CD4-positive, alpha-beta T cell treated with Interleukin-12 subunit alpha and Interleukin-12 subunit beta, for 1 hour (primary cell): ENCODE data around the gene MIAT.
"Not testable (repeated sequence)": the region's sequence is repeated elsewhere in the genome, so short reads cannot be mapped to it uniquely, and the experiment has no call there.

Source experiments
- DNase-seq: peaks from one replicate; pipeline ENCODE4 v3.0.0-alpha.2; 2020

The MIAT gene

DNA sequence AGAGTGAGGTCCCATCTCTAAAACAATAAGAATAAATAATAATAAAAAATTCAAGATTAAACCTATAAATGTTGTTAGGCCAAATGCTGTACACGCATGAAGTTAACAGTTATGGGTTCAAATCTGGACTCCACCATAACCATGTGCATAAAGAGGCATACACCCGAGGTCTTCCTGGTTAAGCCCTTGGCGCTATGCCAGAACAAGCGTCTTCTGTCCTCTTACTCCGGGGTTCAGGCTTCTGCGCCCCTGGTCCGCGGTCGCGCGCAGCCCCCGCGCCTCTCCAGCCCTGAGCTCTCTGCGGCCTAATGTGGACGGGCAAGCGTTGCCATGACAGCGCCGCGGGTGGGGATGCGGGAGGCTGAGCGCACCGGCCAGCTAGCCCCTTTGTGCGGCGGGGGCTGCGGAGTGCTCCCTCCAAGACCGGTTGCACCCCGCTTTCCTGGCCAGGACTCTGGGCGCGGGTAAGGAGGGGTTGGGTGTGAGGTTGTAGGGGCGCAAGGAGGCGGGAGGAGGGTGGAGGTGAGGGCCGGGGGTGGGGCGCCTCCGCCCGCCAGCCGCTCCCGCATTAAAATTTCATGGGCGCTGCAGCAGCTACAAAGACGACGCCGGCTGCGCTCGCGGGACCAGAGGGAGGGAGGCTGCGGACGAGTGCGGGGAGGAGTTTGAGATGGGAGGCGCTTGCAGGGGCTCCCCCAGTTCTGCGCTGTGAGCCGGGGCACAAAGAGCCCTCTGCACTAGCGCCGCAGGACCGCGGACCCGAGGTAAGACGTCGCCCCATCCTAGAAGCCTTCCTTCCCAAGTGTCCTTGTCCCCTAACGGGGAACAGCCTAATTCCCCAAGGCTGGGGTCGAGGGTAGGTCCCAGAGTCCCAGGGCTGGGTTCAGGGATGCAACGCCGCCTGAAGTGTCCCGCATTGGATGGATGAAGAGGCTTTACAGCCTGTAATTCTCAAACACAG lies at the start of gene MIAT:
Gene MIAT (plus strand): TSS at position 698 of the 961 bp plus-strand sequence.
- DNase-seq: peak; percentile 74

DNA sequence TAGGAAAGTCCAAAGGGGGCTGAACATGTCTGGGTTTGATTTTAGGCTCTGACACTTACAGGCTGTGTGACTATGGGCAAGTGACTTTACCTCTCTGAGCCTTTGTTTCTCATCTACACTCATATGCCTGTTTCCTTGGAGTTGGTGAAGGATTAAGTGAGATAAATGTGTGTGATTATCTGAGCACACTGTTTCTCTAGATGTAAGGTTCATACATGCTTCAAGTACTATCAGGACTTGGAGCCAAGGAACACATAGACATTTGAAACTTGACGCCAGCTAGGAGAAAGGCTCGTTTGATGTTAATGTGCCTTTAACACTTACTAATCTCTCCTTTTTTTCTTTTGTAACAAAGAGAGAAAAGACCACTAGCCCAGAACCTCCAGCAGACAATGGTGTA lies 49.3 kb upstream of the MIAT start:
- no peak for DNase-seq

DNA sequence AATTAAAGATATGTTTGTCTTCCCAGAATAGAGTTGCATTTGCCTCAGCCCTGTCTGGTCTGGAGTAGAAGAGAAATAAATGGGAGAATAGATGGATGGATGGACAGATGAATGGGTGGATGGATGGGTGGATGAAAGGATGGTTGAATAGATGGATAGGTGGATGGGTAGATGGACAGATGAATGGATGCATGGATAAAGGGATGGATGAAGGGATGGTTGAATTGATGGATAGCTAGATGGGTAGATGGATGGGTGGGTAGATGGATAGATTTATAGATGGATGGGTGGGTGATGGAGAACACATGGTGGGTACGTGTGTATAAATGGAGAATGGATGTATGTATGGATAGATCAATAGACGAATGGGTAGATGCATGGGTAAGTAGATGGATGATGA lies 48.1 kb upstream of the MIAT start:
- DNase-seq: no peak

DNA sequence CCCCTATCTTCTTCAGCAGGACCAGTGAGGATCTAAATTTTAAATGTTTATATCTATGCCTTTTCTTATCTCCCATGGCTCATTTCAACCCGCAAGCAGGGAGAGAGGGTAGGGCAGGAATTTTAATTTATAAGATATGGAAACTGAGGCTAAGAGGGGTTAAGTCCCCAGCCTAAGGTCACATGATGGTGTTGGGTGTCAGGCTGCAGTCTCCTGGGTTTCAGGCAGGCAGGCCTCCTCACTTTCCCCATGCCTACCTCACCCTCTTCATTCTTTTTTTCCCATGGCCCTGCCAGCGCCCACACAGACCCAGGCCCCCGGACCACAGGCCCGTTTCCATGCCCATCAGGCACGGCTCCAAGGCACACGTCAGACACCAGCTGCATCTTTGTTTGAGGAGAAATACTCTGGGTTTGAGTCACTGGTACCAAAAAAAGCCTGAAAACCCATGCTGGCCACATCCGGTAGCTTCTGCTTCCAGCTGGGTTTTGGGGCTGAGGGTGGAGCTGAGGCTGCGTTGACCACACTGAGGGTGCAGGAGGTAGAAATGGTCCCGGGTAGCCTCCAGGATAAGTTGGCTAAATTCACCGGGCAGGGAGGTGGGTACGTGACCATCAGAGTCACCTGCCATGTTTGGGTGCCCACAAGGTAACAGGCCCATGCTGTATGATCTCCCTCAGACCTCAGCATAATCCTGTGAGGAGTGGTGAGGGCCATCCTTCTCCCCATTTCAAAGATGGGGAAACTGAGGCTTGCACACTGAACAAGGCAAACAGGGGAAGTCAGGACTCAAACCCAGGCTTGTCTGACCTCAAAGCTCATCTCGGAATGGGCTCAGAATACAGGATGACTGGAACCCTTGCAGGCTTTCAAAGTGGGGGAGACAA lies 47.1 kb upstream of the MIAT start:
- DNase-seq: peak; percentile 56

DNA sequence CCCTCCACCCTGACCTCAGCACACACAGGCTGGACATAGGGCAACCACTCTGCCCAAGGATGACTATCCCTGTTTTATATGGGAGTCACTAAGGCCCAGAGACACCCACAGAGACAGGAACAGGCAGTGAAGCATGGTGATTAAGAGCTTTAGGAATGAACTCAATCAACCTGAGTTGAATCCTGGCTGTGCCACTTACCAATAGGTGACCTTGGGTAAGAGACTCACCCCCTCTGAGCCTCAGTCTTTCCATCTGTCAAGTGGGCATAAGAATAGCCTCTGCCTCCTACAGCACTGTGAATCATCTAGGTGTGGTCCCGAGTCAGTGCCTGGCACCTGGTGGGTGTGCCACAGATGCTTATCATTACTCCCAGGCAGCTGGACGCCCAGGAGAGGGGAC lies 46.4 kb upstream of the MIAT start:
- no peak for DNase-seq

DNA sequence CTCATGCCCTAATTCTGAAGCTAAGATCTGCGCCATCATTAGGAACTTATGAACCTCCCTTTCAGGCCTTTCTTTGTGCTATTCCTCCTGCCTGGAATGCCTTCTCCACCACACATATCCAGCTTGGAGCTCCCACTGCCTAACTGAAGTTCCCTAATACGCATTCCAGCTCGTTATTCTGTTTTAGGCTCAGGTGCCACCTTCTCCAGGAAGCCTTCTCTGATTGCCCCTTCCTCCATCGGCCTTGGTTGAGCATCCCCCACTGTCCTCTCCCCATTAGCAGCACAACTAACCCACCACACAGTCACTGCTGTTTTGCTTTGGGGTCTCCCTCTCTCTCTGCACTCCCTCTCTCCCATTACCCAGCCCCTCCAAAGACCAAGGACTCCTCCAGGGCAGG lies 44.7 kb upstream of the MIAT start:
- no peak for DNase-seq

DNA sequence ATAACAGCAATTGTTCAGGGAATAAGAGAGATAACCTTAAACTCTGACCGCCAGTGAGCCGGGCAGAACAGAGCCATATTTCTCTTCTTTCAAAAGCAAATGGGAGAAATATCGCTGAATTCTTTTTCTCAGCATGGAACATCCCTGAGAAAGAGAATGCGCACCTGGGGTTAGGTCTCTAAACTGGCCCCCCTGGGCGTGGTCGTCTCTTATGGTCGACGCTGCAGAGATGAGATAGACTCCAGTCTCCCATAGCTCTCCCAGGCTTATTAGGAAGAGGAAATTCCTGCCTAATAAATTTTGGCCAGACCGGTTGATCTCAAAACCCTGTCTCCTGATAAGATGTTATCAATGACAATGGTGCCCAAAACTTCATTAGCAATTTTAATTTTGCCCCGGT lies 43.6 kb upstream of the MIAT start:
- DNase-seq: not testable (repeated sequence)

DNA sequence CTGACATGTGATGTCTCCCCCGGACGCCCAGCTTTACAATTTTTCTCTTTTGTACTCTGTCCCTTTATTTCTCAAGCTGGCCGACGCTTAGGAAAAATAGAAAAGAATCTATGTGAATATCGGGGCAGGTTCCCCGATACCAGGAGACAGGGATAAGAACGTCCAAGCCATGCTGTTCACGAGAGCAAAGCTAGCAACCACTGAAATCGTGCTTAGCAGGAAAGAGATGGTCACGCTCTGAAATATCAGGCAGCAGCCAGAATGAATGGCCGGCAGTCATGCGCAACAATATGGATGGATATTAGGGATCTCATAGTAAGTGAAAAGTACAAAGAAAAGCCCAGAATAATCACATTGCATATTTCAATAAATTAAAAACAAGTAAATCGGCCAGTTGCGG lies 43.1 kb upstream of the MIAT start:
- no peak for DNase-seq

DNA sequence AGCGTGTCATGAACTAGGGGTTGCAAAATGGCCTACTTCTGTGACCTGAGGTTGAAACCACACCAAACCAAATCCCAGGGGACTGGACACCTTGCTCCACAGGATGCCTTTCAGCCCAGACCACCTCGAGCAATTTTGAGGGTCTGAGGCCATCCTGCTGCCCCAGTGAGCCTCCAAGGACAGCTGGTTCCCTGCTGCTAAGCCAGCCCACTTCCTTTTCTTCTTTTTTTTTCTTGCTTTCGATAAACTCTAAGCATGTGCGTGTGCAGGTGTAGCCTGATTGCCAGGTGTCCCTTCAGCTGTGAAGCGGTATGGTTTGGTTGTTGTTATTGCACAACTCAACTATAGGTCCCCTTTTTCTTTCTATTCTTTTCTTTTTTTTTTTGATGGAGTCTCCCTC lies 42.2 kb upstream of the MIAT start:
- no peak for DNase-seq

DNA sequence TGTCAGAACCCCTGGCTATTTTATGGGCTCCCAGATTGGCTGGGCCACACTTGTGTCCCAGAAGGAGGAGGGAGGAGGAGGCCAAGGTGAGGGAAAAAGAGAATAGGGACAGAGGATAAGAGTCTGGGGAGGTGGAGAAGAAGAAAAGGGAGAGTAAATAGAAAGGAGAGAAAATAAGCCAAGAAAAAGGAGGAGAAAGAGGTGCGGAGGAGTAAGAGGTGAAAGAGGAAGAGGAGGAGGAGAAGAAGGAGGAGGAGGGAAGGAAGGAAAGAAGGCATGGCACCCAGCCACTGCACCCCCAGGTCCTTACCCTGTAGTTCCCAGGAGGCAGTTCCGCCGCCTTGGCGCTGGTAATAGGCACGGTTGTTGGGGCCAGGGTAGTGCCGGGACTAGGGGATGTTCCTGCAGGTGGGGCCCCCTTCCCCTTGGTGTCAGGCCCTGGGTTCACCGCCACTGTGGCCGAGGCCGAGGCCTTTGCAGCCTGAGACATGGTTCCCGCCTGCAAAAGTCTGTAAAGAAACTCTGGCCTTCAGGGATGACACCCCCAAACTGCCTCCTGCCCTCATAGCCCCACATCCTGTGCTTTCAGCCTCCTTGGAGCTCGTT lies 41.5 kb upstream of the MIAT start:
- no peak for DNase-seq

DNA sequence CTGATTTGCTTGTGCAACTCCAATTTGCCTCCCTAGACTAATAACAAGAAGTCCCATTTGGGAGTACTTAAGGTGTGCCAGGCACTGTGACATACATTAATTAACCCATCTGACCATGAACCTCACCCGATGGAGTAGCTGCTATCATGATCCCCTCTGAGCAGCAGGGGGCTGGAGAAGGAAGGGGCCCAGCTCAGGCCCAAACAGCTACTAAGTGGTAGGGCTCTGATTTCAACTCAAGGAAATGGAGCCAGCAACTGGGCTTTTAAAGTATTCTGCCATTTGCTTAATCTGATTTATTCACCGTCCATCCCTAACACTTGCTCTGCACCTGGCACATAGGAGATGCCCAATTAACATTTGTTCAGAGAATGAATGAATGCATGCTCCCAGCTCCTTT lies 40.7 kb upstream of the MIAT start:
- DNase-seq: no peak

DNA sequence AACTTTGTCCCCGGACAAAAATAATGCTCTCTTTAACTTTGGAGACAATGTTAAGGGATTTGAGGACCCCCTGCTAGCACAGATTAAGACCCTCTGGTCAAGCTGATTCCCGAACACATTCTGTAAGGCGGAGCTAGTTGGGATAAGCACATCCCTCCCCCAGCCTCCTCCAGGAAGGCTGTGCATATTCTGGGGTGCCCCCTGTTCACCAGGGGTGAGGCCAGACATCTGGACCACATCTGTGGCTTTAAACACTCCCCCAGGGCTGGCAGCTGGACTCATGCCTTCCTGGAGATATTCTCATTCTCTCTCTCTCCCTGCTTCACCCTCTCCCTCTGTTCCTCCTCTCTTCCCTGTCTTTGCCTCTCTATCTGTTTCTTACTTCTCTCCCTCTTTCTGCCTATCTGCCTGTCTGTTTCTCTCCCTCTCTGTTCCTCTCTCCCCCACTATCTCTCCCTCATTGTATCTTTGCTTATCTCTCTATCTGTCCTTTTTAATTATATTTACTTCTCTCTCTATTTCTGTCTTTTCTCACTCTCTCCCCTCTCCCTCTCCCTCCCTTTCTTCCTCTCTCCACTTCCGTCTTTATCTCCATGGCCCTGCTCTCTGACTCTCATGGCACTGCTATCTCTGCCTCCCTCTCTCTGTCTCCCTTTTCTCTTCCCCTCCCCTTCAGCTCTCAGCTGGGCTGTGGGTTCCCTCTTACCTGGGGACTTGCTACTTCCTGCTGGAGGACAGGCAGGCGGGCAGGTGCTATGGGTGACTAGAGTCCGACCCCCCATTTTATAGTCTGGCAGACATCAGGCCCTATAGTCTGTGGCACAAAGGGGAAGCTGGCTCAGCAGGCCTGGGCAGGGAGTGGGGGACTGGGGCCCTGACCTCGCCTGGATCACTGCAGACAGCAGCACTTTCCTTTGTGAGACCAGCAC lies 39.9 kb upstream of the MIAT start, which contains the start of gene CRYBB1:
Gene CRYBB1 (minus strand): TSS at position 757 of the 929 bp plus-strand sequence. CDS start 1,708 bp downstream, outside the sequence.
- DNase-seq: no peak

DNA sequence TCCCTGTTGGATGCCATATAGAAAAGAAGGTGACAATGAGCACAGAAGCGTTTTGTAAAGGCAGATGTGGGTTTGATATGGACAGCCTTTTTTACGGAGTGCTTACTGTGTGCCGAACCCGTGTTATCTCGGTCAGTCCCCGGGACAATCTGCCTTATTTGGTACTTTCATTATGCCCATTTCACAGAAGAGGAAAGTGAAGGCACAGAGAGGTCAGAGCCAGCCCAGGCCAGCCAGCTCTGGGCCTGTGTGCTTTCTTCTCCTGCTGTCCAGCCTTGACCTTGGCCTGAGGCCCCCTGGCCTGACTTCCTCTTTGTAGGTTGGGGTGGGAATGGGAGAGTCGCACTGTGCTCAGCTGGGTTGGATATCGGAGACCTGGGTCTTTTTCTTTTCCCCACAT lies 38.9 kb upstream of the MIAT start:
- DNase-seq: no peak

DNA sequence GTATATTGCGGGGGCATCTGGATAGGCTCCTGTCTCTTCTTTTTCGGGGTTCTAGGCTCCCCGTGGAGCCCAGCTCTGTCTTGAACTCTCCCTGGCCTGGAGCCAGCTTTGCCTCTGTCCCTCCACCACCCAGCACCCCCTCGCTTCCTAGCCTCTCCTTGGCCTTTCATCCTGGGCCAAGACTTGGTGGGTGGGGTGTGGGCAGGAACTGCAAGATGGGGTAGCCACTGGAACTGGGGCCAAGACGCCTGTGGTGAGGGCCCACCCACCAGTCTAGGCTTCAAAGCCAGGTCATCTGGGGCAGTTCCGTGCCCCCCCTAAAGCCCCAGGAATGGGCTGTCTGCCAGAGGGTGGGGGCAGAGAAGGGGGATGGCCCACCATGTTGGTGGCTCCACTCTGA lies 37.9 kb upstream of the MIAT start:
- DNase-seq: no peak

DNA sequence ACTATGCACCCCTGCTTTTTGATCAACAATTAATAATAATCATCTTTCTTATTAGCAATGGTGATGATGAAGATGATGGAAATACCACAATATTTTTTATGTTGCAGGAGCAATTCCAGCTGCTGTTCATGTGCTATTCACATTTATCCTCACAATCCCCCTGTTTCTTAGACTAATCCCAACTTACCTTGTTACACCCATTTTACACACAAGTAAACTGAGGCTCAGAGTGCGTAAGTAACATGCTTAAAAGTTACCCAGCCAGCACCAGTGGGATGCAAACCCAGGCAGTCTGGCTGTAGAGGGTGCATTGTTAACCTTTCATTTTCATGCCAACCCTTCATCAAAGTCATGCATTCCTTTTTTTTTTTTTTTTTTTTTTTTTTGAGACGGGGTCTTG lies 37.2 kb upstream of the MIAT start:
- no peak for DNase-seq

DNA sequence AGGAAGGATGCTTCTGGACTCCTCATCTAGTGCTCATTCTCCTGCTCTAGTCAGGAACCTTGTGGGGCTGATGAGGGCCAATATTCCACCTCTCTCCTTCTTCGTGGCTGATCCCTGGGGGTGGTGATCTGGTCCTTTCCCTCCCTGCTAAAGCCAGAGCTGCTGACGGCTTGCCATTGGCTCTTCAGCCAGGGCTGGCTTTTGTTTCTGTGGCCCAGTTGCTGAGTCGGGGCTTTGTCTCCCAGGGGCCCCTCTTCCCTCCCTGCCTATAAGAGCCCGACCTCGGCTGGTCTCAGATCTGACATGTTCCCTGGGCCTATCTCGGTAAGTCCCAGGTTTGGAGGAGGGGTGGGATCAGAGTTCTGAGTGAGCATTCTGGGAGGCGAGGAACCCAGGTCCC lies 35.7 kb upstream of the MIAT start, which contains the start of gene CRYBA4:
Gene CRYBA4 (plus strand): TSS at position 301 of the 400 bp plus-strand sequence. CDS start 634 bp downstream, outside the sequence.
- DNase-seq: no peak

DNA sequence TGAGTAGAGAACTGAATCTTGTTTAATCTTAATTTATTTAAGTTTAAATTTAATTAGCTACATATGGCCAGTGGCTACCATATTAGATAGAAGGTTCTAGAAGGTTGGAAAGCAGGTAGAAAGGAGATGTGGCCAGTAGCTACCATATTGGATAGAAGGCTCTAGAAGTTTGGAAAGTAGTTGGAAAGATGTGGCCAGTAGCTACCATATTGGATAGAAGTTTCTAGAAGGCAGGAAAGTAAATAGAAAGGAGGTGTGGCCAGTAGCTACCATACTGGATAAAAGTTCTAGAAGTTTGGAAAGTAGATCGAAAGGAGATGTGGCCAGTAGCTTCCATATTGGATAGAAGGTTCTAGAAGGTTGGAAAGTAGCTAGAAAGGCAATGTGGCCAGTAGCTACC lies 33.4 kb upstream of the MIAT start:
- DNase-seq: no peak

DNA sequence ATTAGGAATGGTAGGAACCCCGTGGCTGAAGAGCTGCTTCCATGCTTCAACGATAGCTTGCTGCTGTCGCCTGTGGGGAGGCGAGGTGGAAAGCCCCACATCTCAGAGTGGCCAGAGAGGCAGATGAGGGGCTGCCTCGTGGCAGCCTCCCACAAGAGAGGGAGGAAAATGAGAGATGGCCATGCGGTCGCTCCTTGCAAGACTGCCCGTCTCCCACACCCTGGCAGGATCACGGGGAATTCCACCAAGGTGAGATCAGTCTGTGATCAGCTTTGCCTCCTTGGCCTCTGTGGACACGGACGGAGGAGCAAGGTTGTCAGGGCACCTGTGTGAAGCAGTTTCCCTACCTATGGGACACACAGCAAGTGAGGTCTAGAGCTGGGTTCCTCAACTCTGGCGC lies 32.6 kb upstream of the MIAT start:
- no peak for DNase-seq

DNA sequence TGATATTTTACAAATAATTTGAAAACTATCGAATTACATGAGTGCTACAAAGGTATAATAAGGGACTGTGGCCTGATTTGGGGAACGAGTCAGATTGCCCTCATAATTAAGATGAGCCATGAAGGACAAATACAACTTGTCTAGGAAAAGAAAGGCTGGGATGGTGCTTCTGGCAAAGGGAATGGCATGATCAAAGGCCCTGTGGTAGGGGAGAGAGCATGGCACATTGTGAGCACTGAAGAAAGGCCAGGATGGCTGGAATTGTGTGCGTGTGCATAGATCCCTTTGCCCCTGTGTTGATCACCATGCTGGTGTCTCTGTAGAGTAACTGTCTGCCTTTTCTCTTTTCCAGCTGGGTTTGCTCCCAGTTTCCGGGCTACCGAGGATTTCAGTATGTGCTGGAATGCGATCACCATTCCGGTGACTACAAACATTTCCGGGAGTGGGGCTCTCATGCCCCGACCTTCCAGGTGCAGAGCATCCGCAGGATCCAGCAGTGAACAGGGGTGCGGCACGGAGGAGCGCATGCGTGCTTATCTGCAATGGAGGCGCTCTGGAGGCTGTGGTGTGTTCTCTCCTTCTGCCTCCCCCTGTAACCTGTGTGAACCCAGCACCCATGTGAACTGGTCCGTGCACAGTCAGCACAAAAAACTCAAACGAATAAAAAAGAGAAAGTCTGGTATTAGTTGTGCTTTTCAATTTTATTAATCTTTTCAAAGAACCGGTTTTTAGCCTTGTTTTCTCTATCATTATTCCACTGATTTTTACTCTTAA lies 27.2 kb upstream of the MIAT start:
- no peak for DNase-seq

DNA sequence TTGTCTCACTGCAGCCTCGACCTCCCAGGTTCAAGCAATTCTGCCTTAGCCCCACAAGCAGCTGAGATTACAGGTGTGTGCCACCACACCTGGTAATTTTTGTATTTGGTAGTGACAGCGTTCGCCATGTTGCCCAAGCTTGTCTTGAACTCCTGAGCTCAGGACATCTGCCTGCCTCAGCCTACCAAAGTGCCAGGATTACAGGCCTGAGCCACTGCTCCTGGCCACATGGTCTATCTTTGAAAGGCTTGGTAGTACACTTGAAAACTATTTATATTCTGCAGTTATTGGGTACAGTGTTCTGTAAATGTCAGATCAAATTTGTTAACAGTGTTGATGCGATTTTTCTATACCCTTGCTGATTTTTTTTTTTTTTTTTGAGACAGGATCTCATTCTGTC lies 26.1 kb upstream of the MIAT start:
- no peak for DNase-seq
